Gastroesophageal sphincter (tissue), 4 donors: ENCODE measurements around the gene AMZ2. TPM values are rescaled to one million over a fixed set of nuclear protein-coding genes. Genes with fewer than 3 reads are reported as not detected.

Source experiments
- ATAC-seq: fragments of 150-250 bp; one replicate; pipeline ENCODE4 v1.9.1; 2016; ENCODE audit warnings: mild to moderate bottlenecking, moderate library complexity
- H3K27ac ChIP-seq, 4 donors: fragments of 200-600 bp; sonication (generic) in 3 of 4; 1 replicate in 3 of 4; 2 replicates in 1 of 4; pipeline ENCODE4 v1.5.1; 2016 to 2019
- H3K27me3 ChIP-seq: fragments of 200-600 bp; sonication (generic); one replicate; pipeline ENCODE4 v1.5.1; 2019
- H3K36me3 ChIP-seq, 2 donors: fragments of 200-600 bp; sonication (generic); one replicate each; pipeline ENCODE4 v1.5.1; 2019; ENCODE audit warnings: control low read depth in 1 of 2
- H3K4me1 ChIP-seq, 3 donors: fragments of 200-600 bp; sonication (generic); 1 replicate in 2 of 3; 2 replicates in 1 of 3; pipeline ENCODE4 v1.5.1; 2016 to 2019; ENCODE audit warnings: control low read depth in 2 of 3
- H3K4me3 ChIP-seq, 2 donors: fragments of 200-600 bp; sonication (generic); one replicate each; pipeline ENCODE4 v1.5.1; 2019; ENCODE audit warnings: mild to moderate bottlenecking in 1 of 2, moderate library complexity in 1 of 2
- H3K9me3 ChIP-seq, 3 donors: fragments of 200-600 bp; sonication (generic); one replicate each; pipeline ENCODE4 v1.5.1; 2017 to 2019; ENCODE audit warnings: control low read depth in 2 of 3
- CTCF ChIP-seq, 4 experiments: fragments of 200-600 bp in 2 of 4; fragments of 450-650 bp in 2 of 4; sonication (generic) in 1 of 4; IDR thresholded peaks; one replicate each; pipeline ENCODE4 v1.5.1; 2017 to 2019; ENCODE audit warnings: antibody characterized with exemption in 4 of 4, mild to moderate bottlenecking in 2 of 4, moderate library complexity in 2 of 4
- EP300 ChIP-seq: sonication (generic); formaldehyde crosslinking; IDR thresholded peaks from one replicate; pipeline ENCODE4 v1.6.1; 2017; ENCODE audit warnings: antibody characterized with exemption, mild to moderate bottlenecking
- POLR2A ChIP-seq, 2 donors: fragments of 450-650 bp; IDR thresholded peaks; one replicate each; pipeline ENCODE4 v1.6.1; 2017; ENCODE audit warnings: antibody characterized with exemption in 2 of 2, mild to moderate bottlenecking in 2 of 2, moderate library complexity in 1 of 2
- POLR2AphosphoS5 ChIP-seq: sonication (generic); formaldehyde crosslinking; IDR thresholded peaks from one replicate; pipeline ENCODE4 v1.6.1; 2017; ENCODE audit warnings: antibody characterized with exemption
- WGBS, 2 donors: methylation state at CpG; one replicate each; pipeline ENCODE4 v1.1.5; 2018; ENCODE audit warnings: low coverage in 1 of 2; 5-methylcytosine and 5-hydroxymethylcytosine counted together
- total RNA-seq, 4 donors: library from RNA; depleted of rRNA; stranded (reverse); fragments of >200 nt; gene quantifications; one replicate each; pipeline ENCODE4 v1.1.0, GENCODE V29; 2016

The AMZ2 gene
- total RNA-seq, 4 donors from 2014 or later: 54.9 to 76.5 (median 59.6) TPM

DNA sequence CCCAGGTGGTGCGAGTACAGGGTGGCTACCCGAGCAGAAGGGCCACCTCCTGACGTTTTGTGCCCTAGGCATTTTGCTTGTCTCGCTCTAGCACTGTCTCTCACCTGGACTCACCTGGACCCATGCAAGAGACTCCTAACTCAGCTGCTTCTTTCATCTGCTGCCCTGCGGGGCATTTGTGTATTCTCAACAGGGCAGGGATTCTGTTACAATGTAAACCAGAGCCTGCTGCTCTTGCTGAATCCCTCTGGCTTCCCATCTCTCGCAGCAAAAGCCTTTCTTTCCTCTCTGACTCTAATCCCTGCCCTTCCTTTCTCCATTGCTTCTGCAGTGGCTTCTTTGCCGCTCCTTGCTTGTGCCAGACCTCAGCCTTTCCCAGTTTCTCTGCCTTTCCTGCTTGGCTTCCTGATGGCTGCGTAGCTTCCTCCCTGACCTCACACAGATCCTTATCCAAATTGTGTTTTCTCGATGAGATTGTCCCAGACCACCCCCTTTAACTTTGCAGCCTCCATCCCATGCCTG is 53.7 kb downstream of the AMZ2 start:
- no peak for ATAC-seq

GRCh38 chr17:68302066-68302564 is 54.3 kb downstream of the AMZ2 start:
- 50 to 64% methylated on average over 6 of the region's 10 CpGs for WGBS, 2 donors
- no peak overlapping the region for H3K27ac ChIP-seq
- no peaks in the 10 kb centered on the region for H3K4me1 ChIP-seq
- H3K27me3 ChIP-seq: peaks cover 10% of the 10 kb centered on the region
- H3K36me3 ChIP-seq: no peaks in the 10 kb centered on the region
- TF ChIP-seq POLR2A (IDR thresholded peaks at IDR 0.05) (no peak), EP300 (no peak), CTCF (IDR thresholded peaks at IDR 0.05) (no peak), POLR2AphosphoS5 (no peak)
- no peaks in the 10 kb centered on the region for H3K9me3 ChIP-seq
- ATAC-seq: no peak
- H3K4me3 ChIP-seq: no peak overlapping the region

More for the DNA sequence above, 53.7 kb downstream of the AMZ2 start:
- 51 to 65% methylated on average over 4 to 8 of the region's 9 CpGs for WGBS, 2 donors
- Histone ChIP-seq H3K4me3 (no peak overlapping the region), H3K9me3 (no peaks in the 10 kb centered on the region), H3K36me3 (no peaks in the 10 kb centered on the region), H3K27ac (no peak overlapping the region), H3K4me1 (no peaks in the 10 kb centered on the region), H3K27me3 (peaks cover 16% of the 10 kb centered on the region)
- TF ChIP-seq POLR2A (IDR thresholded peaks at IDR 0.05) (no peak), POLR2AphosphoS5 (no peak), EP300 (no peak), CTCF (IDR thresholded peaks at IDR 0.05) (no peak)

DNA sequence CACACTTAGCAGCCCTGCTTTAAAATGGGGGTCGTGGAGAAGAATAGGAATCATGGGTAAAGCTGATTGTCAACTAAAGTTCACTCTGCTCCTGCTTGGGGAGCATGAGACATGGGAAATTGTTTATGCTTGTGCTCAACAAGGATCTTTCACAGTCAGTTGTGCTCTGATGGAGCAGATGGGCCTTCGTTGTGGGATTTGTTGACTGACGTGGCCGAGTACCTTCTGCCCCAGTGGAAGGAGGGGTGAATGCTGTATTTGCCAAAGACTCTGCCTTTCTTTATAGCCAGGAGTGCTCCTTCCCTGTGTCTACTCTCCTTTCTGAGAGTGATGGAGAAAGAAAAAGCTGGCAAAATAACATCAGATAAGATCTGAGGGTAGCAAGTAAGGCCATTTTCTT is 54.8 kb downstream of the AMZ2 start:
- Histone ChIP-seq H3K36me3 (no peaks in the 10 kb centered on the region), H3K4me3 (no peak overlapping the region), H3K4me1 (no peaks in the 10 kb centered on the region), H3K27ac (no peak overlapping the region), H3K9me3 (no peaks in the 10 kb centered on the region), H3K27me3 (peaks cover 5% of the 10 kb centered on the region)
- ATAC-seq: no peak
- no peak for TF ChIP-seq EP300
- no peak for TF ChIP-seq POLR2AphosphoS5
- TF ChIP-seq CTCF (IDR thresholded peaks at IDR 0.05): no peak
- no peak for TF ChIP-seq POLR2A (IDR thresholded peaks at IDR 0.05)
- WGBS, 2 donors: 46 to 62% methylated on average over 3 to 4 of the region's 4 CpGs

- 89 to 96% methylated on average over 3 to 6 of the region's 6 CpGs for whole genome bisulfite sequencing, 2 donors
- Histone ChIP-seq H3K4me3 (no peak overlapping the region), H3K4me1 (no peaks in the 10 kb centered on the region), H3K27me3 (no peaks in the 10 kb centered on the region), H3K36me3 (no peaks in the 10 kb centered on the region), H3K27ac (no peak overlapping the region), H3K9me3 (no peaks in the 10 kb centered on the region)
- TF ChIP-seq POLR2A (IDR thresholded peaks at IDR 0.05) (no peak), POLR2AphosphoS5 (no peak), EP300 (no peak), CTCF (IDR thresholded peaks at IDR 0.05) (no peak)
- no peak for ATAC-seq
These were observed 56.9 kb downstream of the AMZ2 start for GRCh38 chr17:68304706-68305105.

DNA sequence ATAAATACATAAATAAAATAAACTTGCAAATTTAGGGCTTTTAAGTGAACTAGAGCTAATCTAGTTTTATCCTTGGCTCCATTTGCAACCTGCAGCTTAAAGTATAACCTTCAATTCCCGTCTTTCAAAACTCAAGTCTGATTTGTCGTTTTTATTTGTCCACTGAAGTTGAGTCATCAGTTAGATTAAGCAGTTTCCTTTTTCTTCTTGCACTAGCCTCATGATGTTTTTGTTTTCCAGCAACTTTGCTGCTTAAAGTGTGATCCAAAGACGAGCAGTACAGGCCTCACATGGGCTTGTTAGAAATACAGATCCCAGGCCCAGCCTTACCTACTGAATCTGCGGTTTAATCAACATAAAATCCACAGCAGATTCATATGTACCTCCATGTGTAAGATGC is 57.3 kb downstream of the AMZ2 start:
- TF ChIP-seq EP300 (no peak), POLR2AphosphoS5 (no peak), CTCF (IDR thresholded peaks at IDR 0.05) (no peak), POLR2A (IDR thresholded peaks at IDR 0.05) (no peak)
- Histone ChIP-seq H3K4me3 (no peak overlapping the region), H3K9me3 (no peaks in the 10 kb centered on the region), H3K27me3 (no peaks in the 10 kb centered on the region), H3K27ac (no peak overlapping the region), H3K4me1 (no peaks in the 10 kb centered on the region), H3K36me3 (no peaks in the 10 kb centered on the region)
- WGBS, 2 donors: 54 to 79% methylated on average over 4 of the region's 4 CpGs
- ATAC-seq: no peak
